Heart right ventricle (tissue), 16 donors: ENCODE measurements around the gene HOXB4. TPM values are rescaled to one million over a fixed set of nuclear protein-coding genes. Genes with fewer than 3 reads are reported as not detected.

Experiments used
- ATAC-seq, 8 donors: fragments of 200-7000 bp; cut with Tn5 transposase; one replicate each; pipeline ENCODE4 v1.9.1; 2020; ENCODE audit warnings: mild to moderate bottlenecking in 8 of 8, moderate library complexity in 8 of 8, moderate number of reproducible peaks in 1 of 8
- DNase-seq, 2 donors: peaks; one replicate each; pipeline ENCODE4 v3.0.0-alpha.2; 2020
- H3K27ac ChIP-seq, 10 donors: fragments of 200-600 bp; sonication (generic) in 2 of 10; one replicate each; pipeline versions ENCODE4 v1.5.0 to v1.8.0; 2020 to 2022; ENCODE audit warnings: mild to moderate bottlenecking in 3 of 10
- H3K27me3 ChIP-seq, 7 donors: fragments of 200-600 bp; one replicate each; pipeline ENCODE4 v1.8.0; 2021 to 2022; ENCODE audit warnings: mild to moderate bottlenecking in 2 of 7
- H3K36me3 ChIP-seq, 9 donors: fragments of 200-600 bp; sonication (generic) in 1 of 9; one replicate each; pipeline versions ENCODE4 v1.5.0 to v1.8.0; 2020 to 2022; ENCODE audit warnings: mild to moderate bottlenecking in 2 of 9
- H3K4me1 ChIP-seq, 9 donors: fragments of 200-600 bp; sonication (generic) in 1 of 9; one replicate each; pipeline versions ENCODE4 v1.5.0 to v1.8.0; 2020 to 2022; ENCODE audit warnings: mild to moderate bottlenecking in 4 of 9
- H3K4me3 ChIP-seq, 10 donors: fragments of 200-600 bp; sonication (generic) in 2 of 10; one replicate each; pipeline versions ENCODE4 v1.5.0 to v1.8.0; 2020 to 2022; ENCODE audit warnings: mild to moderate bottlenecking in 7 of 10, moderate library complexity in 2 of 10
- H3K9me3 ChIP-seq, 11 donors: fragments of 200-600 bp in 10 of 11; sonication (generic) in 2 of 11; one replicate each; pipeline versions ENCODE4 v1.5.0 to v1.8.0; 2013 to 2022; ENCODE audit warnings: mild to moderate bottlenecking in 2 of 11, control low read depth in 1 of 11, moderate library complexity in 1 of 11
- CTCF ChIP-seq, 9 donors: fragments of 200-600 bp; sonication (generic) in 2 of 9; IDR thresholded peaks; one replicate each; pipeline versions ENCODE4 v1.5.0 to v1.8.0; 2021 to 2022; ENCODE audit warnings: antibody characterized with exemption in 9 of 9, mild to moderate bottlenecking in 5 of 9, moderate library complexity in 1 of 9
- WGBS, 2 donors: extraction: QIAGEN DNeasy Blood & Tissue Kit; methylation state at CpG; one replicate each; pipeline ENCODE4 v1.1.7; 2013; ENCODE audit warnings: inconsistent platforms in 1 of 2; 5-methylcytosine and 5-hydroxymethylcytosine counted together
- intact Hi-C, 10 donors: fragments of 100-400 bp; cut with DNase I; formaldehyde crosslinking; loops; one replicate each; pipeline versions ENCODE4 v1.11.1 to v1.14.2; 2022
- polyA plus RNA-seq, 2 donors: library from polyadenylated mRNA; stranded (reverse); fragments of 200-250 nt; gene quantifications; one replicate each; pipeline ENCODE4 v1.2.3, GENCODE V29; 2013
- total RNA-seq, 10 donors: library from RNA; stranded (reverse); fragmentation: NEBNext Ultra II Directional in 3 of 10; extraction: Animal tissue kit (Norgen Biotek cat#: 25700) in 3 of 10; gene quantifications; one replicate each; pipeline versions ENCODE4 v1.2.1 to v1.2.4, GENCODE V29; 2021 to 2023
- donor health status: Arrhythmogenic right ventricular cardiomyopathy.
- donor health status: ischemic (EF 13 %, LVEDD 7.1; RV severe dilation, severe dysfunction).
- donor health status: healthy with polysubstance abuse.
- donor health status: DM: no; HTN: yes; CAD: no.
- donor health status: DM: no; HTN: no; CAD: no.
- donor health status: ischemic (EF 25% LVEDD 6.9; RV normal size, moderate dysfunction).
- donor health status: ischemic (EF 25% LVEDD 5.7; RV mildly dilated, moderate dysfunction).
- donor health status: healthy.
- donor health status: DM: yes; HTN: yes; CAD: no.
- donor health status: Ischemic cardiomyopathy.
- donor health status: ischemic (EF 35%, LVEDD 5.7; RV mildly dilated, moderate dysfunction).
- donor health status: nonischemic (EF 11% LVEDD 7.7; RV severe dilation, severe dysfunction).
- donor health status: DM: yes; HTN: yes; CAD: no.
- donor health status: PGD.
- donor health status: ischemic (EF 29% LVEDD 5.4; RV normal size, mild dysfunction).
- donor health status: nonischemic (EF 23%, LVEDD 6.1; RV moderate dilation, normal function).

Gene HOXB4
- total and polyA plus RNA-seq, 12 donors, result 0.14 to 1.6 (median 0.32) TPM; not detected in 1

- H3K9me3 ChIP-seq, result no peaks in the 10 kb centered on the region
- H3K4me1 ChIP-seq, result peaks cover 0 to 34% (median 17%) of the 10 kb centered on the region in 9 donors
- intact Hi-C loops, result loop anchor here in 2 of 10 donors (5.0 kb wide), 1 partner anchor 35 kb away; the partner anchor contains the start of gene HOXB4 (in 2 of the 2)
- peak in 4 of 8 donors; percentile 5 to 13 (median 6) for ATAC-seq
- DNase-seq, result peak in 1 of 2 donors; percentile 21
- 10 to 11% methylated on average over 27 of the region's 27 CpGs for WGBS, 2 donors
- H3K27ac ChIP-seq, result peak overlapping the region; percentile 44 to 92 (median 86)
- TF ChIP-seq CTCF (IDR thresholded peaks at IDR 0.05), result no peak
- H3K36me3 ChIP-seq, result no peaks in the 10 kb centered on the region
- peak overlapping the region; percentile 47 to 67 (median 60) for H3K4me3 ChIP-seq
- peaks cover 9 to 100% (median 93%) of the 10 kb centered on the region in 7 donors for H3K27me3 ChIP-seq
Observed at GRCh38 chr17:48542114-48542656, 36.0 kb downstream of the HOXB4 start.

- peak; percentile 55 to 75 (median 68) for ATAC-seq
- H3K27ac ChIP-seq, result peak overlapping the region; percentile 44 to 92 (median 86)
- WGBS, 2 donors, result 3 to 4% methylated on average over 33 to 34 of the region's 36 CpGs
Observed at GRCh38 chr17:48541577-48542113, 36.5 kb downstream of the HOXB4 start.

GRCh38 chr17:48541036-48541576 is 37.0 kb downstream of the HOXB4 start:
- no peak for ATAC-seq
- 31 to 35% methylated on average over 12 of the region's 12 CpGs for WGBS, 2 donors
- no peak for DNase-seq
- intact Hi-C loops, result loop anchor here in 2 of 10 donors (5.0 kb wide), 1 partner anchor 36 kb away; the partner anchor contains the start of gene HOXB4 (in 2 of the 2)
- TF ChIP-seq CTCF (IDR thresholded peaks at IDR 0.05), result no peak
- H3K36me3 ChIP-seq, result no peaks in the 10 kb centered on the region
- H3K27me3 ChIP-seq, result peaks cover 9 to 98% (median 83%) of the 10 kb centered on the region in 7 donors
- peaks cover 0 to 29% (median 10%) of the 10 kb centered on the region in 9 donors for H3K4me1 ChIP-seq
- H3K27ac ChIP-seq, result peak overlapping the region; percentile 44 to 92 (median 86)
- H3K9me3 ChIP-seq, result no peaks in the 10 kb centered on the region
- peak overlapping the region; percentile 47 to 67 (median 60) for H3K4me3 ChIP-seq

More at GRCh38 chr17:48541577-48542113, 36.5 kb downstream of the HOXB4 start:
- no peaks in the 10 kb centered on the region for H3K36me3 ChIP-seq
- peaks cover 9 to 98% (median 88%) of the 10 kb centered on the region in 7 donors for H3K27me3 ChIP-seq
- peak; percentile 45 to 73 for DNase-seq
- peaks cover 0 to 30% (median 16%) of the 10 kb centered on the region in 9 donors for H3K4me1 ChIP-seq
- no peak for TF ChIP-seq CTCF (IDR thresholded peaks at IDR 0.05)
- peak overlapping the region; percentile 47 to 67 (median 60) for H3K4me3 ChIP-seq
- intact Hi-C loops, result loop anchor here in 2 of 10 donors (5.0 kb wide), 1 partner anchor 36 kb away; the partner anchor contains the start of gene HOXB4 (in 2 of the 2)
- H3K9me3 ChIP-seq, result no peaks in the 10 kb centered on the region

- WGBS, 2 donors, result 81 to 88% methylated on average over 1 of the region's 1 CpG
- Histone ChIP-seq H3K4me3 (no peak overlapping the region), H3K27me3 (peaks cover 9 to 98% (median 81%) of the 10 kb centered on the region in 7 donors), H3K4me1 (peaks cover 0 to 20% (median 7%) of the 10 kb centered on the region in 9 donors), H3K36me3 (no peaks in the 10 kb centered on the region), H3K9me3 (no peaks in the 10 kb centered on the region), H3K27ac (no peak overlapping the region)
- DNase-seq (no peak), ATAC-seq (no peak)
- TF ChIP-seq CTCF (IDR thresholded peaks at IDR 0.05), result no peak
- intact Hi-C loops, result loop anchor here in 2 of 10 donors (5.0 kb wide), 1 partner anchor 37 kb away; the partner anchor contains the start of gene HOXB4 (in 2 of the 2)
Observed at GRCh38 chr17:48540213-48540612, 37.9 kb downstream of the HOXB4 start.
